GM12892 (cell line): ENCODE data around the gene AIFM3.

Experiments used
- POLR2A ChIP-seq: IDR thresholded peaks from 2 replicates; pipeline ENCODE4 v1.6.1; 2011; ENCODE audit warnings: low read depth, low read length, control low read depth
- POLR2AphosphoS5 ChIP-seq: IDR thresholded peaks from 2 replicates; pipeline ENCODE4 v1.6.1; 2011; ENCODE audit warnings: low read depth, low read length, control low read depth

DNA sequence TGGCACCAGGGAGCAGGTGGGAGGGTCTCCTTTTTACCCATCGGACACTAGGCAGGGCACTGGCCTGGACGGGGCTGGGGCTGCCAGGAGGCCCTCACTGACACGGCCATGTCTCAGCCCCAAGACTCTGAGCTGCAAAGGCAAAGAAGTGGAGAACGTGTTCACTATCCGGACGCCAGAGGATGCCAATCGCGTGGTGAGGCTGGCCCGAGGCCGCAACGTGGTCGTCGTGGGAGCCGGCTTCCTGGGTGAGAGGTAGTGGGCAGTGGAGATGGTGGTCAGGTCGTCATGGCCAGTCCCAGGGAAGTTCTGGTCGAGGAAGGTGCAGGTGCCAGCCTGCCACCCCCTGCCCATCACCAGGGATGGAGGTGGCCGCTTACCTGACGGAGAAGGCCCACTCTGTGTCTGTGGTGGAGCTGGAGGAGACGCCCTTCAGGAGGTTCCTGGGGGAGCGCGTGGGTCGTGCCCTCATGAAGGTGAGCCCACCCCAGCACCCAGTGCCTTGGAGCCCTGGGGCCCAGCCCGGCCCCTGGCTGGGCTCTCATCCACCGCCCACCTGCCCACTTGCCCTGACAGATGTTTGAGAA lies 9.3 kb downstream of the AIFM3 start:
- TF ChIP-seq POLR2AphosphoS5 (no peak), POLR2A (no peak)
